BLaER1 treated with 17β-estradiol and CSF1 and Interleukin-3, amounts not matched to agents 10 nM and 100 nM (cell line): ENCODE results near the gene TLCD2.
A peak's percentile ranks its signal among the peaks of the same experiment; 100 is the strongest.
"Not testable (repeated sequence)": the region's sequence is repeated elsewhere in the genome, so short reads cannot be mapped to it uniquely, and the experiment has no call there.

ENCODE experiments used
- H3K27ac ChIP-seq, 11 experiments: shearing (Covaris generic); formaldehyde crosslinking; 2 replicates each; pipeline ENCODE4 v1.8.1; 2022
- H3K27me3 ChIP-seq, 11 experiments: shearing (Covaris generic); formaldehyde crosslinking; 2 replicates each; pipeline ENCODE4 v1.8.1; 2022
- H3K36me3 ChIP-seq, 11 experiments: shearing (Covaris generic); formaldehyde crosslinking; 2 replicates each; pipeline ENCODE4 v1.8.1; 2022
- H3K4me1 ChIP-seq, 10 experiments: shearing (Covaris generic); formaldehyde crosslinking; 2 replicates each; pipeline ENCODE4 v1.8.1; 2022
- H3K4me2 ChIP-seq, 11 experiments: shearing (Covaris generic); formaldehyde crosslinking; 2 replicates each; pipeline ENCODE4 v1.8.1; 2022
- H3K4me3 ChIP-seq, 10 experiments: shearing (Covaris generic); formaldehyde crosslinking; 2 replicates each; pipeline ENCODE4 v1.8.1; 2022
- H3K9ac ChIP-seq, 11 experiments: shearing (Covaris generic); formaldehyde crosslinking; 2 replicates each; pipeline ENCODE4 v1.8.1; 2022
- H3K9me3 ChIP-seq, 11 experiments: shearing (Covaris generic); formaldehyde crosslinking; replicated peaks in 1 of 11; 2 replicates each; pipeline ENCODE4 v1.8.1; 2022
- H4K20me1 ChIP-seq, 11 experiments: shearing (Covaris generic); formaldehyde crosslinking; 2 replicates each; pipeline ENCODE4 v1.8.1; 2022
- Cebpa-rat ChIP-seq, 11 experiments: shearing (Covaris generic); IDR thresholded peaks; 2 replicates each; pipeline ENCODE4 v1.8.1; 2022

Gene TLCD2

DNA sequence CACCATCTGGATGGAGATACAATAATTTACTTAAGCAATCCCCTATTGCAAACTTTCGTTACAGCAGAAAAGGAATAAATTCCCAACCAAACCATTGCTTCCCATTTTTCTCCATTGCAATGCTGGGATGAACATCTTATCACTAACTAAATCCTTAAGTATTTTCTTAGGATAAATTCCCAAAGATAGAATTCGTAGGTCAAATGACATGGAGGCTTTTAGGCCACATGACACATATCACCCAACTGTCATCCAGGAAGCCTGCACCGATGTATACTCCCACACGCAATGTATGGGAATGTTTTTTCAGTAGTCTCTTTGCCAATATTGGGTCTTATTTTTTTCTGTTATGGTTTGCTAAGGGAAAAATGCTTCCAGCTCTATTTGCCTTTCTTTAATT is 1.6 kb upstream of the TLCD2 start:
- Histone ChIP-seq H3K36me3 (peaks cover 0 to 43% (median 18%) of the 10 kb centered on the region in 11 experiments; a peak in 13 of 22 replicates), H3K4me3 (no peak overlapping the region), H3K9ac (0 out of 22 replicates have a peak overlapping the region, but pooled peaks of 1 of the 11 experiments have one; percentile 94), H3K4me1 (peaks cover 16 to 41% (median 30%) of the 10 kb centered on the region in 10 experiments), H3K27me3 (peaks cover 66 to 92% (median 90%) of the 10 kb centered on the region in 11 experiments), H3K27ac (no peak overlapping the region), H3K9me3 (no peaks in the 10 kb centered on the region; a peak in 1 of 22 replicates), H4K20me1 (peaks cover 34 to 68% (median 50%) of the 10 kb centered on the region in 11 experiments), H3K4me2 (peak overlapping the region in 2 of 11 experiments; percentile 98 to 100; a peak in 2 of 22 replicates)
- TF ChIP-seq Cebpa-rat (IDR thresholded peaks at IDR 0.05) = no peak

DNA sequence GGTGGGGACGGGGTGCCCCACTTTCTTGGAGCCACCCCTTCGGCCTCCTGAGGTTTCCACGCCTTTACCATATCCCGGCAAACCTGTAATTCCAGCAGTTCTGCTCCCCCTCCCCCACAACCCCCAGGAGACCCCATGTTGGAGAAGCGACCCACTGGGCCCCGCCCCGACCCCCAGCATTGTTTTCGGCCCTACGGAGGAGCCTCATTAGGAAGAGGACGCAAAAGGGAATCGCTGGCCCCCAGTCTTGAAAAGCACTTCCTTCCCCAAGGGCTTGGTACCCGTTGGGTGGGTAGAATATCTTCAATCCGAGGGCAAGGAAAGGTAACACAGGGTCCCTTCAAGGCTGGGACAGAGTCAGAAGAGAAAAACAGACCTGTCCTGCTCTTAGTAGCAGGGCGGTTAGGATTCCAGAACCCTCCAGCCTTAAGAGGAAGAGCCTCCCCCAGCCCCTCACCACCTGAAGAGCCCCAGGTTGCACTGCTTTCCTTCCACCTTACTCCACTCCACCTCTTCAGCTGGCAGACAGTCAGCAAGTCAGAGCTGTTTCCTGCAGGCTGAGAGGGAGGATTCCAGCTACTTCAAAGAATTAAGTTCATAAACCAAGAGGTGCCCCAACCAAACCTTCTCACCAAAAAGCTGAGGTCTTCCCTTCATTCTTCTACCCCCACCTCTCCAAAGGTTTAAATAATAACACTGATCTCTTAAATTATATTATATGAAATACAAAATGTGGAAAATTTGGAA is 803 bp upstream of the TLCD2 start:
- Histone ChIP-seq H3K4me1 (peaks cover 16 to 41% (median 28%) of the 10 kb centered on the region in 10 experiments), H3K36me3 (peaks cover 0 to 43% (median 18%) of the 10 kb centered on the region in 11 experiments; a peak in 13 of 22 replicates), H3K4me2 (peak overlapping the region; percentile 86 to 100 (median 93); a peak in 20 of 22 replicates), H3K9ac (peak overlapping the region in 4 of 11 experiments; percentile 72 to 84 (median 77); a peak in 6 of 22 replicates), H4K20me1 (peaks cover 34 to 68% (median 50%) of the 10 kb centered on the region in 11 experiments), H3K27ac (no peak overlapping the region; a peak in 2 of 22 replicates), H3K9me3 (no peaks in the 10 kb centered on the region; a peak in 1 of 22 replicates), H3K27me3 (peaks cover 66 to 100% (median 98%) of the 10 kb centered on the region in 11 experiments), H3K4me3 (peak overlapping the region in 8 of 10 experiments; percentile 58 to 81 (median 65); a peak in 16 of 20 replicates)
- TF ChIP-seq Cebpa-rat (IDR thresholded peaks at IDR 0.05) = no peak

- peak overlapping the region; percentile 86 to 100 (median 93); a peak in 21 of 22 replicates for H3K4me2 ChIP-seq
- H3K27ac ChIP-seq = no peak overlapping the region
- peaks cover 8 to 41% (median 18%) of the 10 kb centered on the region in 10 experiments for H3K4me1 ChIP-seq
- H3K27me3 ChIP-seq = peaks cover 66 to 100% (median 96%) of the 10 kb centered on the region in 11 experiments
- H4K20me1 ChIP-seq = peaks cover 26 to 56% (median 40%) of the 10 kb centered on the region in 11 experiments
- peaks cover 0 to 37% (median 18%) of the 10 kb centered on the region in 11 experiments; a peak in 13 of 22 replicates for H3K36me3 ChIP-seq
- no peaks in the 10 kb centered on the region; a peak in 1 of 22 replicates for H3K9me3 ChIP-seq
- H3K4me3 ChIP-seq = peak overlapping the region; percentile 55 to 81 (median 64); a peak in 19 of 20 replicates
- no peak for TF ChIP-seq Cebpa-rat (IDR thresholded peaks at IDR 0.05)
- H3K9ac ChIP-seq = peak overlapping the region in 3 of 11 experiments; percentile 72 to 84 (median 78); a peak in 4 of 22 replicates
Observed at GRCh38 chr17:1709403-1709951, 700 bp downstream of the TLCD2 start.

DNA sequence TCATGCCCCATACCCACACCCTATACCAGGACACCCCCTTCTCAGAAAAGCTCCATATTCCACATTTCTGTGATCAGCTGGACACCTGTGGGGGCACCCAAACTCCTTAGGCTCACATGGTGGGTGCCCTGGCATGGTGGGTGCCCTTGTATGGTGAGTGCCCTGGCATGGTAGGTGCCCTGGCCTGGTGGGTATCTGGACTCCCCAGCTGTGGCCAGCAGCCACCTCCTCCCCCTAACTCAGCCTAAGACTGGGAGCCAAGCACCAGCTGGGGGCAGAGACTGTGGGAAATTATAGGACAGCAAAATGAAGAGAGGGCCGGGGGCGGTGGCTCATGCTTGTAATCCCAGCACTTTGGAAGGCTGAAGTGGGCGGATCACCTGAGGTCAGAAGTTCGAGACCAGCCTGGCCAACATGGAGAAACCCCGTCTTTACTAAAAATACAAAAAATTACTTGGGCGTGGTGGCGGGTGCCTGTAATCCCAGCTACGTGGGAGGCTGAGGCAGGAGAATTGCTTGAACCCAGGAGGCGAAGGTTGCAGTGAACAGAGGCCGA is 1.3 kb downstream of the TLCD2 start:
- Histone ChIP-seq H3K4me2 (0 out of 22 replicates have a peak overlapping the region, but pooled peaks of 1 of the 11 experiments have one; percentile 29), H3K36me3 (peaks cover 0 to 31% (median 18%) of the 10 kb centered on the region in 11 experiments; a peak in 13 of 22 replicates)
- not testable (repeated sequence) for H3K27ac ChIP-seq

GRCh38 chr17:1707107-1707506 is 3.1 kb downstream of the TLCD2 start:
- H3K9ac ChIP-seq = no peak overlapping the region
- H3K27me3 ChIP-seq = peaks cover 42 to 78% (median 73%) of the 10 kb centered on the region in 11 experiments
- no peak for TF ChIP-seq Cebpa-rat (IDR thresholded peaks at IDR 0.05)
- peaks cover 8 to 18% (median 9%) of the 10 kb centered on the region in 10 experiments; a peak in 19 of 20 replicates for H3K4me1 ChIP-seq
- peaks cover 0 to 13% (median 2%) of the 10 kb centered on the region in 11 experiments; a peak in 12 of 22 replicates for H3K36me3 ChIP-seq
- no peak overlapping the region for H3K27ac ChIP-seq
- no peak overlapping the region for H3K4me3 ChIP-seq
- H4K20me1 ChIP-seq = peaks cover 6 to 33% (median 16%) of the 10 kb centered on the region in 11 experiments; a peak in 19 of 22 replicates
- H3K9me3 ChIP-seq = no peaks in the 10 kb centered on the region
- no peak overlapping the region for H3K4me2 ChIP-seq

More for the DNA sequence above, 1.3 kb downstream of the TLCD2 start:
- peaks cover 60 to 95% (median 90%) of the 10 kb centered on the region in 11 experiments for H3K27me3 ChIP-seq
- peaks cover 22 to 50% (median 34%) of the 10 kb centered on the region in 11 experiments for H4K20me1 ChIP-seq
- H3K9ac ChIP-seq, H3K9me3 ChIP-seq, H3K4me3 ChIP-seq: not testable (repeated sequence)
- peaks cover 8 to 36% (median 12%) of the 10 kb centered on the region in 10 experiments; a peak in 19 of 20 replicates for H3K4me1 ChIP-seq

DNA sequence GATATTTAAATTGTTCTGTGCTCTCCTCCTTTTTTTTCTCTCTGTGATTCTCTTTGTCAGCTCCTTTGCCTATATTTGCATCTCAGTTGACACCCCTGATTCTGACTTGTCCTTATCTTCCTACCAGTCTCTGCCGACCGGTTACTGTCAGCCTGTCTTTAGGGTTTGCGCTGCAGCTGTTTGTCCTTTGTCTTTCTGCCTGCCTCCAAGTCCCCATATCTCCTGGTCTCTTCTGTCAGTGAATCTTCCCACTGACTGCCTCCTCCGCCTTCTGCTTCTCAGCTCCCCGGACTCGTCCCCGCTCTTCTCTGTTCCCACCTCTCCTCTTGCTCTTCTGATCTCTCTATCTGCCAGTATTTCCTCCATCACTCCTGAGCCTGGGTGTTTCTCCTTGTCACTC is 5.2 kb downstream of the TLCD2 start:
- peaks cover 0 to 3% (median 2%) of the 10 kb centered on the region in 10 experiments; a peak in 12 of 20 replicates for H3K4me1 ChIP-seq
- H3K9ac ChIP-seq = no peak overlapping the region
- H3K4me3 ChIP-seq = no peak overlapping the region
- no peaks in the 10 kb centered on the region for H3K9me3 ChIP-seq
- no peak for TF ChIP-seq Cebpa-rat (IDR thresholded peaks at IDR 0.05)
- no peak overlapping the region for H3K4me2 ChIP-seq
- H3K27ac ChIP-seq = no peak overlapping the region
- no peaks in the 10 kb centered on the region; a peak in 1 of 22 replicates for H3K36me3 ChIP-seq
- peaks cover 0 to 14% (median under 1%) of the 10 kb centered on the region in 11 experiments; a peak in 6 of 22 replicates for H4K20me1 ChIP-seq
- H3K27me3 ChIP-seq = peaks cover 24 to 57% (median 52%) of the 10 kb centered on the region in 11 experiments

DNA sequence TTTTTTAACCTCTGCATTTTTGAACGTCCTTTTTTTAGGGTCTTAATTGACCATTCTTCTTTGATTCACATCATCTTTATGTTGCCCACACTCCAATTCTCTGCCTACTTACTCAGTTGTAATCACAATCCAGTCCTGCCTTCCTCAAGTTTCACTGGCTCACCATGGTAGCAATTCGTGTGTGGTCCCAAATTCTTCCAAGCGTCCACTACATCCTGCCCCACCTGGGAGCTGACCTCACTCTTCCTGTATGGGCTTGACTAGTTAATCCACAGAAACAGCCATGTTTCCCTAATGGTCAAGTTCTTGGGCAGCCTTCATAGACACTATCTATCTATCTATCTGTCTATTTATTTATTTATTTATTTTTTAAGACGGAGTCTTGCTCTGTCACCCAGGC is 7.1 kb downstream of the TLCD2 start:
- Histone ChIP-seq H3K27ac (no peak overlapping the region), H3K27me3 (peaks cover 7 to 37% (median 32%) of the 10 kb centered on the region in 11 experiments), H3K9ac (no peak overlapping the region), H3K4me1 (no peaks in the 10 kb centered on the region), H3K4me2 (no peak overlapping the region), H3K36me3 (no peaks in the 10 kb centered on the region; a peak in 1 of 22 replicates), H3K4me3 (no peak overlapping the region), H3K9me3 (no peaks in the 10 kb centered on the region), H4K20me1 (peaks cover 0 to 5% (median 0%) of the 10 kb centered on the region in 11 experiments; a peak in 2 of 22 replicates)
- no peak for TF ChIP-seq Cebpa-rat (IDR thresholded peaks at IDR 0.05)

- H4K20me1 ChIP-seq, H3K9me3 ChIP-seq, H3K36me3 ChIP-seq, H3K27me3 ChIP-seq, H3K4me3 ChIP-seq, H3K27ac ChIP-seq, H3K9ac ChIP-seq, H3K4me1 ChIP-seq, H3K4me2 ChIP-seq: not testable (repeated sequence)
Observed at GRCh38 chr17:1699891-1700290, 10.3 kb downstream of the TLCD2 start.
